ENCODE data around the gene CHSY1. TPM values are rescaled to one million over a fixed set of nuclear protein-coding genes. Genes with fewer than 3 reads are reported as not detected.
"Not testable (repeated sequence)": the region's sequence is repeated elsewhere in the genome, so short reads cannot be mapped to it uniquely, and the experiment has no call there.

CHSY1 gene
- total RNA-seq, 1 donor: 41.5 TPM

- TF ChIP-seq CTCF (IDR thresholded peaks at IDR 0.05; ENCODE audit: insufficient read depth, low read depth, low read length): no peak
Observed at GRCh38 chr15:101131489-101132389, 120.1 kb downstream of the CHSY1 start.

GRCh38 chr15:101129851-101130380 is 121.9 kb downstream of the CHSY1 start:
- DNase-seq (ENCODE audit: low read depth): no peak
- H3K4me3 ChIP-seq (ENCODE audit: low read depth, low read length): no peak overlapping the region
- no peak for TF ChIP-seq CTCF (IDR thresholded peaks at IDR 0.05; ENCODE audit: insufficient read depth, low read depth, low read length)

More at GRCh38 chr15:101131489-101132389, 120.1 kb downstream of the CHSY1 start:
- no peak for DNase-seq (ENCODE audit: low read depth)
- no peak overlapping the region for H3K4me3 ChIP-seq (ENCODE audit: low read depth, low read length)

GRCh38 chr15:101128221-101129015 is 123.4 kb downstream of the CHSY1 start:
- DNase-seq (ENCODE audit: low read depth): peak; percentile 99
- H3K4me3 ChIP-seq (ENCODE audit: low read depth, low read length): no peak overlapping the region
- no peak for TF ChIP-seq CTCF (IDR thresholded peaks at IDR 0.05; ENCODE audit: insufficient read depth, low read depth, low read length)

GRCh38 chr15:101127506-101128076 is 124.3 kb downstream of the CHSY1 start:
- no peak overlapping the region for H3K4me3 ChIP-seq (ENCODE audit: low read depth, low read length)
- TF ChIP-seq CTCF (IDR thresholded peaks at IDR 0.05; ENCODE audit: insufficient read depth, low read depth, low read length): no peak
- DNase-seq (ENCODE audit: low read depth): peak; percentile 95

GRCh38 chr15:101126618-101127505 is 125.0 kb downstream of the CHSY1 start:
- no peak for TF ChIP-seq CTCF (IDR thresholded peaks at IDR 0.05; ENCODE audit: insufficient read depth, low read depth, low read length)
- no peak overlapping the region for H3K4me3 ChIP-seq (ENCODE audit: low read depth, low read length)
- DNase-seq (ENCODE audit: low read depth): peak; percentile 69

- peak; percentile 44 for DNase-seq (ENCODE audit: low read depth)
- not testable (repeated sequence) for H3K4me3 ChIP-seq (ENCODE audit: low read depth, low read length)
Observed at GRCh38 chr15:101125881-101126428, 125.9 kb downstream of the CHSY1 start.

Other genes starting within 250 kb of the CHSY1 start
- gene SELENOS, start 25.4 kb upstream of the CHSY1 start, total RNA-seq: 78.3 and 84.6 TPM in 2 replicates
- 13.5 and 18.6 TPM in 2 replicates for gene SNRPA1, start 43.2 kb upstream of the CHSY1 start, total RNA-seq
- 7.7 and 10.4 TPM in 2 replicates for gene PCSK6, start 237.7 kb upstream of the CHSY1 start, total RNA-seq